ENCODE results near the gene PNPLA7.

PNPLA7 gene

GRCh38 chr9:137432687-137433348 lies 117.4 kb downstream of the PNPLA7 start:
- peak; percentile 26 for DNase-seq

DNA sequence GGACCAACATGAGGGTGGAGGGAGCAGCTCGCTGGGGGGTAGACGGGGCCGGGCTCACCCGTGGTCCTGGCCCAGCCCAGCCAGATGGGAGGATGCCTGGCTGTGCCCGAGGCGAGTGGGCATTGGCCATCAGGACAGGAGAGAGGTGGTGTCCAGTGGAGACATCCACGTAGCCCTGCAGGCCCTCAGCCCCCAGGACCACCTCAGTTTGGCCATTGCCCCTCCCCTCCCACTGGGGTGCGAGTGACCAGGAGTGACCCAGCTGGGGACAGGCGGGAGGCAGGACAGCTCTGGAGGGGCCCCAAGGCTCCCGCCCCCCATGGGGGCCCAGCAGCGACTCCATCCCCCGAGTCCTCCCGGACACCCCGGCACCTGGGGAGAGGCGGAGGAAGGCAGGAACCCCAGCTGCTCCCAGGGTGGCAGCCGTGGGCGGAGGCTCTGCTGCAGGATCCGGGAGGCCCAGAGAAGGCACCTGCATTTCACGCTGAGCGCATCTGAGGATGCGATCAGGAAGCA lies 118.7 kb downstream of the PNPLA7 start:
- DNase-seq = peak; percentile 29

GRCh38 chr9:137430723-137431415 lies 119.3 kb downstream of the PNPLA7 start:
- peak; percentile 23 for DNase-seq

GRCh38 chr9:137429974-137430722 lies 120.1 kb downstream of the PNPLA7 start:
- DNase-seq = peak; percentile 34

GRCh38 chr9:137429546-137429890 lies 120.7 kb downstream of the PNPLA7 start:
- peak; percentile 12 for DNase-seq

DNA sequence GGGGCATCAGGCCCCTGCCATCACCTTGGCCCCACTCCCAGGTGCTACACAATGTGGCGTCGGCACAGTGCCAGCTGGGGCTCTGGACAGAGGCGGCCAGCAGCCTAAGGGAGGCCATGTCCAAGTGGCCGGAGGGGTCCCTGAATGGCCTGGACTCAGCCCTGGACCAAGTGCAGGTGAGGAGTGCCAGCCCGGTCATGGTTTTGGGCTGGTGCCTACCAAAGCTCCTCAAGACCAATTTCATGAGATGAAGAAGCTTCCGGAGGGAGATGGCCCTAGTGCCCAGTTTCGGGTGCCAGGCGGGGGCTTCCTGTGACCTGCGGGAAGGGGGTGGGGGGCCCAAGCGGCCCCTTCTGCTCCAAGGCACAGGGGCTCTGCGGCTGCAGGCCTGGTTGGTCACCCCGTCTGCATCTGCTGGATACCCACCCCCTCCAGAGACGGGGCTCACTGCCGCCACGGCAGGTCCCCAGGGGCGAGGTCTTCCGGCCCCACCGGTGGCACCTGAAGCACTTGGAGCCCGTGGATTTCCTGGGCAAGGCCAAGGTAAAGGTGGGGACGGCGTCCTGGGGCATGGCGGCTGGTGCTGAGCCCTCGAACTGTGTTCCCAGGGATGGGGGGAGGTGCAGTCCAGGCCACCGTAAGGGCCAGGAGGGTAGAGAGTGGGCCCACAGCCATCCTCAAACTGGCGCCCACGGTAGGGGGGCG lies 121.2 kb downstream of the PNPLA7 start:
- peak; percentile 29 for DNase-seq

- DNase-seq = peak; percentile 14
These were observed 121.9 kb downstream of the PNPLA7 start for GRCh38 chr9:137428311-137428630.

GRCh38 chr9:137427454-137428310 lies 122.5 kb downstream of the PNPLA7 start:
- DNase-seq = peak; percentile 32

GRCh38 chr9:137426018-137426681 lies 124.1 kb downstream of the PNPLA7 start:
- peak; percentile 52 for DNase-seq

DNA sequence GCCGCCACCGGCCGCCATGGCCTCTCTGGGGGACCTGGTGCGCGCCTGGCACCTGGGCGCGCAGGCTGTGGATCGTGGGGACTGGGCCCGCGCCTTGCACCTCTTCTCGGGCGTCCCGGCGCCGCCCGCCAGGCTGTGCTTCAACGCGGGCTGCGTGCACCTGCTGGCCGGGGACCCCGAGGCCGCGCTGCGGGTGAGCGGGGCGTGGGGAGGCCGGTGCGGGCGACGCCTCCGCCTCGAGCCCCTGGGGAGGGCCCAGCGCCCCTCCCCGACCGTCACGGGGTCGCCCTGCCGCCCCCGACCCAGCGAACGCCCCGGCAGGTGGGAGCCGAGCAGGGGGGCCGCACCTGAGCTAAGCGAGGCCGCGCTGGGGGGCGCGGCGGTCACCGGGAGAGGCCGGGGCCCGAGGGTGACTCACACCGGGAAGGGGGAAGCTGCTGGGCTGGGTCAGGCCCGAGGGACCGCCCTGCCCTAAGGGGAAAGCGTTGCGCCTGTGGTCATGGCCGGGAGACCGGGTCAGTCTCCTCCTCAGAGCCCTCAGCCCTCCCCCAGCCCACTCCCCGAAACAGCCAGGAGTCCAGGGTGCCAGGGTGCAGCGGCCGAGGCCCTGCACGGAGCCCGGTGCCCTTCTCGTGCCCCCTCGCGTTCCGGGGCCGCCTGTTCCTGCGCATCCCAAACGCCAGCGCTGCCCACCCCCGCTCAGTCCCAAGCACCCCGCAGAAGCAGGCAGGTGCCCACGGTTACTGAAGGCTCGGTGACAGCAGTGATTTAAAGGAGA lies 126.5 kb downstream of the PNPLA7 start:
- peak; percentile 33 for DNase-seq

GRCh38 chr9:137422604-137423513 lies 127.3 kb downstream of the PNPLA7 start, which contains the start of the genes EXD3 and NOXA1:
EXD3 (minus strand) TSS chr9:137423162; CDS start chr9:137395357, 27,805 bp downstream.
NOXA1 (plus strand) TSS chr9:137423393; CDS start chr9:137423530, 137 bp downstream.
- DNase-seq = peak; percentile 92

DNA sequence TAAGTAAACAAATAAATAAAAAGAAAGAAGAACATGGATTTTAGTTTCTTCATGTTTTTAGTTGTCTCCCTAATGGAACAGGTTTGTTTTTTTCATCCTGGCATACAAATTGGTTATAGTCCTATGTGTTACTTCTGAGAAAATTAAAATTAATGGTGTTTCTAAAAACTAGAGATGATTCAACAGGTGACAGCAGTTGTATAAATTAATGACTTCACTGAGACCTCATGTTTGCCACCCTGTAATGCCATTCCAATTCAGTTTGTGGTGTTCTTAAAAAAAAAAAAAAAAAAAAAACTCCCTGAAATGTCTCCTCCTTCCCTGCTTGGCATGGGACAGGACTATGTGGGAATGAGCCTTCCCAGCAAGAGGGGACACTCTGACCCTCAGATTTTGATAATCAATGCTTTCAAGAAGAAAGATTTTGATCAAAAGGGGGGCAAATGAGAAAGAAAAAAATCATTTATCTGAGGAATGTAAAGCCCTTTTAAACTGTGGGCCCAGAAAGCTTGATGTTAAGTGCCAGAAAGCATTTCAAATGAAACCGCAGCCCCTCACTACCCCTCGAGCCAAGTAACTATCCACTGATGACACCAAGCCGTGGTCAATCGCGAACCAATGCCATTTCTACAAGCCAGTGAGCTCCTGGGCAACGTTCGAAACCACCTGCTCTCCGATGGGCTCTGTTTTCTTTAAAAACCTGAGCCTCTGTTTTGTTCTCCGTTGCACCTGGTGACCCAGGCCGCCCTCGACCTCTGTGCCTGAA lies 128.2 kb downstream of the PNPLA7 start:
- no peak for DNase-seq

DNA sequence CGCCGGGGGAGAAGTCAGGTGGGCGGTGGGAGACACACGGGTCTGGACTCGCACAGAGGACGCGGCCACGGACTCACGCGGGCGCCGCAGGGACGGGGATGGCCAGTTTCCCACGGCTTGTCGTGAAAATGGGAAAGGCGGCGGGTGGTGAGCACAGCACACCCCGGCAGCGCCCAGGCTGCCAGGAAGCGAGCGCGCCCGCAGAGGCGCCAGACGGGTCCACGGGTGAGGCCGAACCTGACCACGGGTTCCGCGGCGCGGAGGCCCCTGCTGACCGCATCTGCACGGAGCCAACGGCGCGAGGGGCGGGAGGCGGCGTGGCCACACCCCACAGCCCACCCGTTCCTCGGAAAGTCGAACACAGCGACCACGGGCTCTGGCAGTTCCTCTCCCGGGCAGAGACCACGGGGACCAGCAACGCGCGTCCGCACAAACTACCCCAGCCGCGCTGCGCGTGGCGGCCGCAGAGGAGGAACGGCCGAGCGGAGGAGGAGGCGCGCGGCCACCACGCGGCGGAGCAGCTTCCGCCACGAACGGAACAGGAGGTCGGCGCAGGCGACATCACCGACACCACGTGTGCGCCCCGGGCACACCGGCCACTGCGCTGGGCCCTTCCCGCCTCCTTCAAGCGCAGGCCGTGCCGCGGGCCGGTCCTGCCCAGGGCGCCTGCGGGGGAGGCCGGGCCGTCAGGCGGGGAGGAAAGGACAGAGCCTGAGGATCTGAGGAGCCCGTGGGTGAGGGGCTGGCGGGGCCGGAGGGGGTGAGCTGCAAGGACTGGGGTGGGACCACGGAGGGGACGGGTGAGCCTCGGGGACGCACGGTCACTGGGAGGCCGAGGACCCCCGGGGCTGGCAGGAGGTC lies 132.8 kb downstream of the PNPLA7 start:
- DNase-seq = peak; percentile 6

GRCh38 chr9:137416563-137417151 lies 133.5 kb downstream of the PNPLA7 start:
- DNase-seq = no peak

- no peak for DNase-seq
These were observed 134.1 kb downstream of the PNPLA7 start for GRCh38 chr9:137416006-137416562.

DNA sequence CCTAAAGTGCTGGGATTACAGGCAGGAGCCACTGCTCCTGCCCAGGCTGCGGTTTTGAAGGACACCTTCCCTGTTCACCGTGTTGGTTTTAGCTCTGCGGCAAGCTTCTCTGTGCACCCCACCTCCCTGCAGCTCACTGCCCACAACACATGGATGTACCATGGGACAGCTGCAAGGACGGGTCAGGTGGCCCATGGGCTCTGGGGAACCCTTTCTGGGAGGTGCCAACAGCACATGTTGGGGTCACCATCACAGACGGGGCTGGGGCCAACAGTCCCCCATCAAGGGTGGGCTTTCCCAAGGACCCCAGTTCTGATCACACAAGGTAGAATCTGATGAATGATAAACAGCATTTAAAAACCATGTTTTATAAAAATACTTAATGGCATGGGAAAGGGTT lies 134.8 kb downstream of the PNPLA7 start:
- DNase-seq = no peak

GRCh38 chr9:137412431-137412830 lies 137.8 kb downstream of the PNPLA7 start:
- peak; percentile 8 for DNase-seq

Data from left hindlimb (tissue), 1 donor.